KG1 (cell line): ENCODE data around the gene RSPO3.

Source experiments
- DNase-seq: peaks from one replicate; lab custom pipeline; 2025; lab: John Stamatoyannopoulos, UW

RSPO3 gene

GRCh38 chr6:127114214-127114760 is 4.2 kb upstream of the RSPO3 start:
- DNase-seq = no peak

GRCh38 chr6:127115084-127115655 is 3.3 kb upstream of the RSPO3 start:
- no peak for DNase-seq

- DNase-seq = no peak
Observed at GRCh38 chr6:127115746-127116145, 2.7 kb upstream of the RSPO3 start.

GRCh38 chr6:127117979-127118297 is 533 bp upstream of the RSPO3 start:
- DNase-seq = no peak

GRCh38 chr6:127119102-127120022 is 891 bp downstream of the RSPO3 start:
- DNase-seq = no peak

- DNase-seq = no peak
Observed at GRCh38 chr6:127120023-127120786, 1.7 kb downstream of the RSPO3 start.

GRCh38 chr6:127120787-127121636 is 2.5 kb downstream of the RSPO3 start:
- peak; percentile 14 for DNase-seq

- no peak for DNase-seq
Observed at GRCh38 chr6:127121637-127121960, 3.1 kb downstream of the RSPO3 start.

GRCh38 chr6:127124172-127124571 is 5.7 kb downstream of the RSPO3 start:
- no peak for DNase-seq

GRCh38 chr6:127124680-127125079 is 6.2 kb downstream of the RSPO3 start:
- DNase-seq = no peak

GRCh38 chr6:127128066-127128465 is 9.6 kb downstream of the RSPO3 start:
- DNase-seq = no peak

GRCh38 chr6:127129251-127129650 is 10.8 kb downstream of the RSPO3 start:
- DNase-seq = no peak

GRCh38 chr6:127131275-127131674 is 12.8 kb downstream of the RSPO3 start:
- no peak for DNase-seq

- no peak for DNase-seq
Observed at GRCh38 chr6:127131772-127132376, 13.4 kb downstream of the RSPO3 start.

GRCh38 chr6:127134136-127134535 is 15.7 kb downstream of the RSPO3 start:
- no peak for DNase-seq

GRCh38 chr6:127136786-127137185 is 18.3 kb downstream of the RSPO3 start:
- no peak for DNase-seq

GRCh38 chr6:127146932-127147331 is 28.5 kb downstream of the RSPO3 start:
- DNase-seq = no peak

GRCh38 chr6:127147534-127147933 is 29.1 kb downstream of the RSPO3 start:
- DNase-seq = no peak

GRCh38 chr6:127148511-127148910 is 30.0 kb downstream of the RSPO3 start:
- no peak for DNase-seq

- no peak for DNase-seq
Observed at GRCh38 chr6:127154509-127154908, 36.0 kb downstream of the RSPO3 start.

GRCh38 chr6:127160484-127160883 is 42.0 kb downstream of the RSPO3 start:
- DNase-seq = no peak
